ENCODE measurements around the gene EBF3.

DNA sequence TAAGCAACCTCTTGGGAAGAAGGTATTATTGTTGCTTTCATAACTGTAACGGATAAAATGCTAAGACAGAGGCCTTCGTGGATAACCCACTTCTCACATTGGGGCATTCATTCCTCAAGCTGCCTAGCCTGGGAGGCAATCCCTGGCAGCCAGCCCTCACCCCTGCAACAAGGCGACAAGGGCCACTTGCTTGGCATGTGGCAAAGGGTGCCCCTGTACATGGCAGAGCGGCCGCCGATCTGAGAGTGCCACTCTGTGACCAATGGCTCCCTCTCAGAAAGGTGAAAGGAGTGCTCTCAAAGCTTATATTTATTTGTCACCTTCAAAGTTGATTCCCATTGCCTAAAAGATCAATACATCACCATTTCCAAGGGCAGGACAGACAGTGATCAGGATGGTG, 31.9 kb downstream of the EBF3 start:
- no peak for TF ChIP-seq POLR2A (IDR thresholded peaks at IDR 0.05)
- TF ChIP-seq, protein P1, sequence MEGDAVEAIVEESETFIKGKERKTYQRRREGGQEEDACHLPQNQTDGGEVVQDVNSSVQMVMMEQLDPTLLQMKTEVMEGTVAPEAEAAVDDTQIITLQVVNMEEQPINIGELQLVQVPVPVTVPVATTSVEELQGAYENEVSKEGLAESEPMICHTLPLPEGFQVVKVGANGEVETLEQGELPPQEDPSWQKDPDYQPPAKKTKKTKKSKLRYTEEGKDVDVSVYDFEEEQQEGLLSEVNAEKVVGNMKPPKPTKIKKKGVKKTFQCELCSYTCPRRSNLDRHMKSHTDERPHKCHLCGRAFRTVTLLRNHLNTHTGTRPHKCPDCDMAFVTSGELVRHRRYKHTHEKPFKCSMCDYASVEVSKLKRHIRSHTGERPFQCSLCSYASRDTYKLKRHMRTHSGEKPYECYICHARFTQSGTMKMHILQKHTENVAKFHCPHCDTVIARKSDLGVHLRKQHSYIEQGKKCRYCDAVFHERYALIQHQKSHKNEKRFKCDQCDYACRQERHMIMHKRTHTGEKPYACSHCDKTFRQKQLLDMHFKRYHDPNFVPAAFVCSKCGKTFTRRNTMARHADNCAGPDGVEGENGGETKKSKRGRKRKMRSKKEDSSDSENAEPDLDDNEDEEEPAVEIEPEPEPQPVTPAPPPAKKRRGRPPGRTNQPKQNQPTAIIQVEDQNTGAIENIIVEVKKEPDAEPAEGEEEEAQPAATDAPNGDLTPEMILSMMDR (IDR thresholded peaks at IDR 0.05 in 8 of 11, conservative IDR thresholded peaks at IDR 0.05 in 3 of 11) = no peak
- TF ChIP-seq POLR2AphosphoS5 (IDR thresholded peaks at IDR 0.05) = no peak
